GM20000 (cell line): ENCODE results near the gene CDH23.

Experiments
- DNase-seq: peaks from one replicate; pipeline ENCODE4 v3.0.0; 2012; ENCODE audit warnings: low spot score
- TF ChIP-seq, protein P1 (sequence below): IDR thresholded peaks from 2 replicates; pipeline ENCODE4 v1.5.1; 2012; ENCODE audit warnings: mild to moderate bottlenecking, control low read depth; ENCODE audit errors: extremely low read depth, missing control alignments

CDH23 gene

DNA sequence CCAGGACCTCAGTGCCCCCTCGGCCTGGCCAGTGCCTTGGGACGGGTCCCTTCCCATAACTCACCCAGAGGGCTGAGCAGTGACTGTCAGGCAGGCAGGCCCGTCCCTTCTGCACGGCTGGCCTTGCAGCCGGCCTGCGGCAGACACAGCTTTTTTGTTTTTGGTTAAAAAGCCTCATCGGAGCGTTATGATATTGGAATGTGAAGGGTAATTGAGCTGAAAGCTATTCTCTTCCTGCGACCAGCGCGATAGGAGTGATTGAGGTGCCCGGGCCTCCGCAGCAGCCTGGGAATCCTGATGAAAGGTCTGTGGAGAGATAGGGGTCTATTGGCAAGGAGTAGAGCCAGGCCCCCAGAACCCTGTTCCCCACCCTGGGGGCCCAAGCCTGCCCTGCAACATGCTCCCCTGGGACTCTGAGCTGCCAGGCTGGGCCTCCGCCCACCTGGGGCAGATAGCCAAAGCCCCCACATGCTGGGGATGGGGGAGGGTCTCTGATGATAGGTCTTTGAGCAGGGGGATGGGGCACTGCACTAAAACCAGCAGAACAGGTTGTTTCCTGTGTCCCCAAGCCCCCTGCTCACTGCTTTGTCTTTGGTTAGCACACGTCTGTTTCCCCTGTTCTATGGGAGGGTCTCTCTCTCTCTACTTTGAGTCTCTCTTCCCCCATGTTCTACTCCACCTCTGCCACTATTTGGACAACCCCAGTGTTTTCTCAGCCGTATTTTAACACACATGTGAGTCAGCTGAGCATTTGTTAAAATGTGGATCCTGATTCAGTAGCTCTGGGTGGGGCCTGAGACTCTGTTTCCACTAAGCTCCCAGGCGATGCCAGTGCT, 131.9 kb downstream of the CDH23 start:
- DNase-seq: no peak
- TF ChIP-seq, protein P1, sequence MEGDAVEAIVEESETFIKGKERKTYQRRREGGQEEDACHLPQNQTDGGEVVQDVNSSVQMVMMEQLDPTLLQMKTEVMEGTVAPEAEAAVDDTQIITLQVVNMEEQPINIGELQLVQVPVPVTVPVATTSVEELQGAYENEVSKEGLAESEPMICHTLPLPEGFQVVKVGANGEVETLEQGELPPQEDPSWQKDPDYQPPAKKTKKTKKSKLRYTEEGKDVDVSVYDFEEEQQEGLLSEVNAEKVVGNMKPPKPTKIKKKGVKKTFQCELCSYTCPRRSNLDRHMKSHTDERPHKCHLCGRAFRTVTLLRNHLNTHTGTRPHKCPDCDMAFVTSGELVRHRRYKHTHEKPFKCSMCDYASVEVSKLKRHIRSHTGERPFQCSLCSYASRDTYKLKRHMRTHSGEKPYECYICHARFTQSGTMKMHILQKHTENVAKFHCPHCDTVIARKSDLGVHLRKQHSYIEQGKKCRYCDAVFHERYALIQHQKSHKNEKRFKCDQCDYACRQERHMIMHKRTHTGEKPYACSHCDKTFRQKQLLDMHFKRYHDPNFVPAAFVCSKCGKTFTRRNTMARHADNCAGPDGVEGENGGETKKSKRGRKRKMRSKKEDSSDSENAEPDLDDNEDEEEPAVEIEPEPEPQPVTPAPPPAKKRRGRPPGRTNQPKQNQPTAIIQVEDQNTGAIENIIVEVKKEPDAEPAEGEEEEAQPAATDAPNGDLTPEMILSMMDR: no peak

DNA sequence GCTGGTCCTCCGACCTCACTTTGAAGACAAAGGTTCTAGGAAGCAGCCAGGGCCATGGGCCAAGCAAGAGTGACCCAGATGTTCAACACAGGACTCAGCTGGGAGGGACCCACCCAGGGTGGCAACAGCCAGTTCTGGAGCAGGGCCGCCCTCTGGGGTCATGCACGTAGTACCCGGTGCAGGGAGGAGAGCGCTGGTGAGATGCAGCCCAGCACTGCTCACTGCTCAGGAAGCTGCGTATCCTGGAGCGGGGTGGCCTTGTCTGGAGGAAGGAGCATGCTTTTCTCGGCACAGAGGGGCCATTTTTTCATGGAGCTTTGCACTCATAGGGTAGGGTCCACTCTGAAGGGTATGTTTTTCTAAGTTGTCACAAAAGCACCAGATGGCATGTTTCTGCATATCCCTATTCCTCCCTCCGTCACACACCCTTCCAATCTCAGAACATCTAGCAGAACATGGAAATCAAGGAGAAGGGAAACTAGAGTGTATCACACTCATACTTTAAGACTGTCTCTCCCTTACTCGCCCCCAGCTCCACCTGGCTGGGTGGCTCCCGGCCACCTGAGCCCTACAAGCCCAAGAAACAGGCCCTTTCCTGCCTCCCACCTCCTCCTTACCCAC, 132.6 kb downstream of the CDH23 start:
- no peak for DNase-seq

DNA sequence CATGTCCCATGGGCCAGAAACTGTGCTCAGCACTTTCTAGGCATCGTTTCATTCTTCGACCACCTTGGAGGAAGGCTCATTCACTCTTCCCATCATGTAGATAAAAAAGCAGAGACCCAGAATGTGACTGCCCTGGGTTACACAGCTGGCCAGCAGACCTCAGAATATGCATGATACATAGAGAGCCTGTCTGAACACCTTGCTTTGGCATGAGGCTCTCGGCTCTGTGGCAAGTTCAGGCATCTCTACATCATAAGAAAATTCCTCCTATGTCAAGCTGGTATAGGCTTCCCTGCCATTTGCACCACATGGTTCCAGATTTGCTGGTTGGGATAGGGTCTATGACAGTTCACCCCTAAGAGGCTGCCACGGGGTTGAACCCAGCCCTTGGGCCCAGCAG, 134.1 kb downstream of the CDH23 start:
- no peak for DNase-seq
- TF ChIP-seq, protein P1: no peak

More for the DNA sequence above, 132.6 kb downstream of the CDH23 start:
- TF ChIP-seq, protein P1: no peak

DNA sequence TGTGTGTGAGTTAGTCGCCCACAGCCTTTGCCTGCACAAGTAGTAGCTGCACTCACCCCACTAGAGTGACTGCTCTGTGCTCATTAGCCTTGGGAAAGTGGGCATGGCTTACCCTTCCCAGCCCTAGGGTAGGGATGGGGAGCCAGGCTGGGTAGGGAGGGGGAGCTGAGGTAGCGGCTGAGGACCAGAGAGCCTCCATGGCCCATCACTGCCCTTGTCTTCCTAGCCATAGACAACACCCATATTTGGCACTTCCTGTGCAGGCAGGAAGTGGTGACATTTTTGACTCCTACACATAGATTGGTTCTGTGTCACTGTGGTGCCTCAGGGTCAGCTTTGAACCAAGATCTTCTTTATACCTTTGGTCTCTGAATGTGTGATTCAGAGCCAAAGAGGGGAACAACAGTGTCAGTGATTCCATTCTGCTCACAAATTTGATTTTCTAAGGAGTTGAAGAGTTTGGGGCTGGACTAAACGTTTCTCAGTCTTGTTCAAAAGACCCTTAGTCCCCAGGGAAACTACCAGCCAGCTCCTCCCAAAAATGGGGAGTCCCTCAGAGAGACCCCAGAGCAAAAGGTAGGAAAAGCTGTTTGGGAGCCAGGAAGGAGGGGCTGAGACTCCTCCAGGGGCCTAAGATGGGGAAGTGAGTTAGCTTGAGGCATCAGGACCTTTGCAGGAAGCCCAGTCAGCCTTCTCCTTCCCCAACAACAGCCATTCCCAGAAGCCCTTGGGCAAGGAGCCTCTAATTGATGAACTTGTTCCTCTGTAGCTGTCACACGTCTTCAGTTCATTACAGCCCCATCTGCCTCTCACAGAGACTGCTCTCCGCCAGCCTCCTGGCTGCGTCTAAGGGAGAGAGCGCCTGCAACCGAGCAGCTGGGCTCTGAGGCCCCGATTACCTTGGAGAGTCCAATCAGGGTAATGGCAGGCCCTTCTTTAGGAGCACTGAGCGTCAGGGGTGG, 135.0 kb downstream of the CDH23 start:
- peak; percentile 52 for DNase-seq
- TF ChIP-seq, protein P1: no peak

DNA sequence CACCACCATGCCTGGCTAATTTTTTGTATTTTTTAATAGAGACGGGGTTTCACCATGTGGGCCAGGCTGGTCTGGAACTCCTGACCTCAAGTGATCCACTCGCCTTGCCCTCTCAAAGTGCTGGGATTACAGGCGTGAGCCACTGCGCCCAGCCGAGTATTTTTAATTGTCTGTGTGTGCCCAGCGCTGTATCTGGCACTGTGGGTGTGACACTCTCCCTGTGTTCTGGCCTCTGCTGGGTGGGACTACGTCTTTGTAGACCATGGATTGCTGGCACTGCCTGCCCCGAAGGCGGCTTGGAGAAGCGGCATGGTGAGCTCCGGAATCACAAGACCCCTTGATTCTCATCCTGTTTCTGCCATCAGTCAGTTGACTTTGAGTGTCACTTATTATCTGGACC, 136.2 kb downstream of the CDH23 start:
- TF ChIP-seq, protein P1: no peak
- DNase-seq: no peak

DNA sequence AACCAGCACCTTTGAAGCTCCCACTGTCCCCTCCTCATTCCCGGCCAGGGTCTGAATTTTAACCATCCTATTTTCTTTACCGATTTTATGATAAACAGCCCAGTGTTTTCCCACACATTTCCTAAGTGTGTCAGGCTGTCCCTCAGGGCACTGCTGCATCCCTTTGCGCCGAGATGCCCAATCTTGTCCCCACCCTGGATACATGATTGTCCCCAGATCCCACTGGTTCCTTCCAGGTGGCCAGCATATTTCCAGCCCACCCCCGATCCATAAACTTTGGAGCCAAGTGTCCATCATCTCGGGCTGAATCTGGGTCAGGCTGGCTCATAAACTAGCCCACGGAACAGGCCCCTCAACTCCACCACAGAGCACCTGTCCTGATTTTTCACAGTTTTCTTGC, 137.2 kb downstream of the CDH23 start:
- TF ChIP-seq, protein P1: no peak
- DNase-seq: no peak
